ENCODE results near the gene RANBP17.

The RANBP17 gene

DNA sequence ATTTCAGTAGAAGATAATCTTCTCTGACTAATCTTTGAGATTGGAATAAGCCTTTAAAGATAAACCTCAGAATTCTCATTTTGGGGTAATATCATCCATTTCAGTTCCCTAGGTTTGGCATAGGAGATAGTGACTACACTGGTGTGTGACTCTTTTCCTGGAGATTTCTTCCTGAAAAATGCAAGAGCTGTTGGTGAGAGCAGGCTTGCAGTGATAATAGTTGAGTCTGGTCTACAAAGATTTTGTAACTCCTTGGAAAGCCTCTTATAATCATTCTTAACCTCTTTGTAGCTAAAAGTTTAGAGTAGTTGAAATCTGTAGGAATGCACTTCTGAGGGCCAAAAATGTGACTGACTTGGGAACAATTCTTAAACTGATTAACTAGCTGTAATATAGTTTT lies 23.4 kb downstream of the RANBP17 start:
- Histone ChIP-seq H3K9me3 (ENCODE audit: control insufficient read depth, insufficient read depth, low read length) (no peaks in the 10 kb centered on the region), H3K4me1 (ENCODE audit: control insufficient read depth, low read length) (no peaks in the 10 kb centered on the region), H3K79me2 (ENCODE audit: control insufficient read depth, low read length) (no peaks in the 10 kb centered on the region), H3K4me2 (ENCODE audit: low read length) (no peak overlapping the region), H3K9me2 (replicated peaks; ENCODE audit: control insufficient read depth, low read length) (no peaks in the 10 kb centered on the region), H4K20me1 (ENCODE audit: control insufficient read depth, insufficient read depth, low read depth, low read length) (no peaks in the 10 kb centered on the region), H3K4me3 (ENCODE audit: low read length) (no peak overlapping the region), H3K27ac (ENCODE audit: low read depth, low read length) (no peak overlapping the region), H3K36me3 (ENCODE audit: control insufficient read depth, low read length) (no peaks in the 10 kb centered on the region), H3F3A (ENCODE audit: control insufficient read depth, insufficient read depth) (no peaks in the 10 kb centered on the region), H3K27me3 (ENCODE audit: control insufficient read depth, low read length) (0 out of 2 replicates have a peak, but pooled peaks cover 2% of the 10 kb centered on the region)
- TF ChIP-seq, protein P1, sequence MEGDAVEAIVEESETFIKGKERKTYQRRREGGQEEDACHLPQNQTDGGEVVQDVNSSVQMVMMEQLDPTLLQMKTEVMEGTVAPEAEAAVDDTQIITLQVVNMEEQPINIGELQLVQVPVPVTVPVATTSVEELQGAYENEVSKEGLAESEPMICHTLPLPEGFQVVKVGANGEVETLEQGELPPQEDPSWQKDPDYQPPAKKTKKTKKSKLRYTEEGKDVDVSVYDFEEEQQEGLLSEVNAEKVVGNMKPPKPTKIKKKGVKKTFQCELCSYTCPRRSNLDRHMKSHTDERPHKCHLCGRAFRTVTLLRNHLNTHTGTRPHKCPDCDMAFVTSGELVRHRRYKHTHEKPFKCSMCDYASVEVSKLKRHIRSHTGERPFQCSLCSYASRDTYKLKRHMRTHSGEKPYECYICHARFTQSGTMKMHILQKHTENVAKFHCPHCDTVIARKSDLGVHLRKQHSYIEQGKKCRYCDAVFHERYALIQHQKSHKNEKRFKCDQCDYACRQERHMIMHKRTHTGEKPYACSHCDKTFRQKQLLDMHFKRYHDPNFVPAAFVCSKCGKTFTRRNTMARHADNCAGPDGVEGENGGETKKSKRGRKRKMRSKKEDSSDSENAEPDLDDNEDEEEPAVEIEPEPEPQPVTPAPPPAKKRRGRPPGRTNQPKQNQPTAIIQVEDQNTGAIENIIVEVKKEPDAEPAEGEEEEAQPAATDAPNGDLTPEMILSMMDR (IDR thresholded peaks at IDR 0.05; ENCODE audit: low read depth, low read length, poor library complexity, severe bottlenecking): no peak
- TF ChIP-seq EZH2phosphoT487 (IDR thresholded peaks at IDR 0.05; ENCODE audit: borderline replicate concordance, low read length): no peak

DNA sequence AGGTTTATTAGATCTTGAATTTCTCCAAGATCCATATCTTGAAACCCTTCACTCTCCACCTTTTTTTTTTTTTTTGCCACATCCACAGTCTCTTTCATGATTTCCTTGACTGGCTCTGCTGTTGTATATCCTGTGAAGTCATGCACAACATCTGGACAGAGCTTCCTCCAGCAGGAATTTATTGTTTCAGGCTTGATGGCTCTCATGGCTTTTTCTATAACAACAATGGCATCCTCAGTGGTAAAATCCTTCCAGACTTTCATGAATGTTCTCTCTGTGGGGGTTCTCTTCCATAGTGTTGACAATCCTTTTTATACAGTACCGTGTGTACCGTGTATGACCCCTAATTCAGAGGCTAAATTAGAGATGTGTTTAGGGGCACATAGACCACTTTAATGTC lies 24.0 kb downstream of the RANBP17 start:
- TF ChIP-seq EZH2phosphoT487 (IDR thresholded peaks at IDR 0.05; ENCODE audit: borderline replicate concordance, low read length): no peak
- TF ChIP-seq, protein P1 (IDR thresholded peaks at IDR 0.05; ENCODE audit: low read depth, low read length, poor library complexity, severe bottlenecking): no peak
- no peaks in the 10 kb centered on the region for H3K79me2 ChIP-seq (ENCODE audit: control insufficient read depth, low read length)
- no peaks in the 10 kb centered on the region for H3K4me1 ChIP-seq (ENCODE audit: control insufficient read depth, low read length)
- H3K27ac ChIP-seq (ENCODE audit: low read depth, low read length): no peak overlapping the region
- no peaks in the 10 kb centered on the region for H3K9me3 ChIP-seq (ENCODE audit: control insufficient read depth, insufficient read depth, low read length)
- no peaks in the 10 kb centered on the region for H3K36me3 ChIP-seq (ENCODE audit: control insufficient read depth, low read length)
- no peak overlapping the region for H3K4me3 ChIP-seq (ENCODE audit: low read length)
- H4K20me1 ChIP-seq (ENCODE audit: control insufficient read depth, insufficient read depth, low read depth, low read length): no peaks in the 10 kb centered on the region
- 0 out of 2 replicates have a peak, but pooled peaks cover 2% of the 10 kb centered on the region for H3K27me3 ChIP-seq (ENCODE audit: control insufficient read depth, low read length)
- no peak overlapping the region for H3K4me2 ChIP-seq (ENCODE audit: low read length)
- H3K9me2 ChIP-seq (replicated peaks; ENCODE audit: control insufficient read depth, low read length): no peaks in the 10 kb centered on the region
- H3F3A ChIP-seq (ENCODE audit: control insufficient read depth, insufficient read depth): no peaks in the 10 kb centered on the region

DNA sequence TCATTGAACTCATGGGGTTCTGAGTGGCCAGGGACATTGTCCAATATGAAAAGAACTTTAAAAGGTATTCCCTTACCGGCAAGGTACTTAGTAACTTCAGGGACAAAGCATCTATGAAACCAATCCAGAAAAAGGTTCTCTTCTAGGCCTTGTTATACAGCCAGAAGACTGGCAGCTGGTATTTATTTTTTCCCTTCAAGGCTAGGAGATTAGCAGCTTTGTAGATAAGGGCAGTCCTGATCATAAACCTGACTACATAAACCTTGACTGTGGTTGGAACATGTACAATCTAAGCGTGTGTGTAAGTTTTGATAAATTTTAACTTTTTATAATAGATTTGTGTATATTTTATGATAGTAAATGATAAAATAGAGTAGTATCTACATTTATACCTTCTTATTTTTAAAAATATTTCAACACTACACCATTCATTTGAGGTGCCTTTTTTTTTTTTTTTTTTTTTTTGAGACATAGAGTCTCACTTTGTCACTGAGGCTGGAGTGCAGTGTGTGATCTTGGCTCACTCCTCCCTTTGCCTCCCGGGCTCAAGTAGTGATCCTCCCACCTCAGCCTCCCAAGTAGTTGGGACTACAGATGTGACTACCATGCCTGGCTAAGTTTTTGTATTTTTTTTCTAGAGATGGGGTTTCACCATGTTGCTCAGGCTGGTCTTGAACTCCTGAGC lies 24.5 kb downstream of the RANBP17 start:
- H3K4me1 ChIP-seq (ENCODE audit: control insufficient read depth, low read length): no peaks in the 10 kb centered on the region
- no peak overlapping the region for H3K27ac ChIP-seq (ENCODE audit: low read depth, low read length)
- no peak overlapping the region for H3K4me2 ChIP-seq (ENCODE audit: low read length)
- H3K4me3 ChIP-seq (ENCODE audit: low read length): no peak overlapping the region
- no peak for TF ChIP-seq EZH2phosphoT487 (IDR thresholded peaks at IDR 0.05; ENCODE audit: borderline replicate concordance, low read length)
- TF ChIP-seq, protein P1 (IDR thresholded peaks at IDR 0.05; ENCODE audit: low read depth, low read length, poor library complexity, severe bottlenecking): no peak
- no peaks in the 10 kb centered on the region for H3K36me3 ChIP-seq (ENCODE audit: control insufficient read depth, low read length)
- 0 out of 2 replicates have a peak, but pooled peaks cover 2% of the 10 kb centered on the region for H3K27me3 ChIP-seq (ENCODE audit: control insufficient read depth, low read length)
- H3F3A ChIP-seq (ENCODE audit: control insufficient read depth, insufficient read depth): no peaks in the 10 kb centered on the region
- no peaks in the 10 kb centered on the region for H4K20me1 ChIP-seq (ENCODE audit: control insufficient read depth, insufficient read depth, low read depth, low read length)
- H3K9me2 ChIP-seq (replicated peaks; ENCODE audit: control insufficient read depth, low read length): no peaks in the 10 kb centered on the region
- no peaks in the 10 kb centered on the region for H3K79me2 ChIP-seq (ENCODE audit: control insufficient read depth, low read length)
- H3K9me3 ChIP-seq (ENCODE audit: control insufficient read depth, insufficient read depth, low read length): no peaks in the 10 kb centered on the region

All from DOHH2 (cell line).